ENCODE data around the gene OR6C74. TPM values are rescaled to one million over a fixed set of nuclear protein-coding genes. Genes with fewer than 3 reads are reported as not detected.

Gene OR6C74
- total and polyA plus RNA-seq, 2 donors (not counting 3 experiments of a cell fraction or from before 2014, with no cell fraction given): not detected

- no peak overlapping the region for H3K9ac ChIP-seq (replicated peaks; ENCODE audit: extremely low read depth, insufficient read depth, low read length)
- no peaks in the 10 kb centered on the region for H3K79me2 ChIP-seq (ENCODE audit: control insufficient read depth, insufficient read depth, low read length)
- no peaks in the 10 kb centered on the region for H3K9me1 ChIP-seq (replicated peaks; ENCODE audit: control insufficient read depth, extremely low read depth, insufficient read depth, low read length)
- no peak overlapping the region for H3K27ac ChIP-seq (ENCODE audit: insufficient read depth, low read depth, low read length)
- H4K20me1 ChIP-seq (replicated peaks; ENCODE audit: control insufficient read depth, extremely low read depth, insufficient read depth, low read length): no peaks in the 10 kb centered on the region
- H2AFZ ChIP-seq (ENCODE audit: low read depth, low read length): no peak overlapping the region
- no peaks in the 10 kb centered on the region for H3K27me3 ChIP-seq (ENCODE audit: control insufficient read depth in 2 of 2, insufficient read depth in 2 of 2, low read length in 2 of 2)
- H3K4me2 ChIP-seq (ENCODE audit: insufficient read depth, low read length): no peak overlapping the region
- dilution Hi-C loops (cut with MboI; ENCODE audit: extremely low pct_ligation_motif_present, low sequenced_read_pairs) (no loop called here), intact Hi-C loops (cut with micrococcal nuclease) (no loop called here)
- H3K4me1 ChIP-seq (ENCODE audit: control insufficient read depth, extremely low read depth, insufficient read depth, low read length): no peaks in the 10 kb centered on the region
- no TSS peak for BruUV-seq (replicated peaks)
- H3K9me3 ChIP-seq (replicated peaks; ENCODE audit: control insufficient read depth, insufficient read depth, low read length): no peaks in the 10 kb centered on the region
- no peaks in the 10 kb centered on the region for H3K36me3 ChIP-seq (ENCODE audit: control insufficient read depth in 2 of 2, extremely low read depth in 1 of 2, insufficient read depth in 2 of 2, low read length in 2 of 2)
- POLR2A ChIA-PET: no interaction called here
- no peak overlapping the region for H3K4me3 ChIP-seq (replicated peaks in 1 of 3; ENCODE audit: insufficient read depth in 1 of 3, low read depth in 1 of 3, low read length in 3 of 3)
- TF ChIP-seq POLR2AphosphoS5 (IDR thresholded peaks at IDR 0.05; ENCODE audit: insufficient read depth, low read depth, low read length) (no peak), POLR2A (IDR thresholded peaks at IDR 0.05; ENCODE audit: low read depth, low read length) (no peak), GATA2 (IDR thresholded peaks at IDR 0.05; ENCODE audit: insufficient read depth, insufficient read length, low read depth, low read length) (no peak), JUN (IDR thresholded peaks at IDR 0.05; ENCODE audit: borderline replicate concordance, insufficient read depth, insufficient read length, low read depth) (no peak), EZH2 (IDR thresholded peaks at IDR 0.05; ENCODE audit: borderline replicate concordance, low read depth, low read length, severe bottlenecking) (no peak), FOS (IDR thresholded peaks at IDR 0.05; ENCODE audit: borderline replicate concordance, insufficient read depth, low read length) (no peak), MYC (IDR thresholded peaks at IDR 0.05; ENCODE audit: low read depth, low read length) (no peak), MAX (IDR thresholded peaks at IDR 0.05; ENCODE audit: insufficient read depth, insufficient read length) (no peak), CTCF (IDR thresholded peaks at IDR 0.05; ENCODE audit: extremely low read depth in 1 of 2, insufficient read depth in 1 of 2, low read depth in 1 of 2, low read length in 2 of 2) (no peak)
- CTCF ChIA-PET: no interaction called here
- no peak for DNase-seq (ENCODE audit: low read depth, low spot score)
- no peak for FAIRE-seq
Observed at GRCh38 chr12:55258303-55258702, 13.9 kb downstream of the OR6C74 start.
